AG09309 (cell line): Measurements from ENCODE around the gene RAB3C.

Experiments used
- DNase-seq: peaks from one replicate; pipeline ENCODE4 v3.0.0-alpha.2; 2010; ENCODE audit warnings: low read depth
- H3K4me3 ChIP-seq: 2 replicates; pipeline ENCODE4 v1.5.1; 2011; ENCODE audit warnings: mild to moderate bottlenecking, low read depth, low read length, moderate library complexity; ENCODE audit not compliant: control insufficient read depth
- CTCF ChIP-seq: IDR thresholded peaks from 2 replicates; pipeline ENCODE4 v1.5.1; 2011; ENCODE audit warnings: mild to moderate bottlenecking, low read depth, low read length, inconsistent platforms; ENCODE audit not compliant: insufficient read depth, control insufficient read depth; ENCODE audit errors: missing control alignments

Gene RAB3C

GRCh38 chr5:58763390-58763789 is 180.5 kb downstream of the RAB3C start:
- no peak for TF ChIP-seq CTCF
- no peak overlapping the region for H3K4me3 ChIP-seq
- no peak for DNase-seq

- no peak overlapping the region for H3K4me3 ChIP-seq
- DNase-seq: no peak
- TF ChIP-seq CTCF: no peak
These were observed 181.3 kb downstream of the RAB3C start for GRCh38 chr5:58764199-58764598.

GRCh38 chr5:58765058-58765457 is 182.2 kb downstream of the RAB3C start:
- no peak for DNase-seq
- TF ChIP-seq CTCF: no peak
- H3K4me3 ChIP-seq: no peak overlapping the region

- TF ChIP-seq CTCF: no peak
- no peak overlapping the region for H3K4me3 ChIP-seq
- no peak for DNase-seq
These were observed 184.2 kb downstream of the RAB3C start for GRCh38 chr5:58767104-58767503.

GRCh38 chr5:58770136-58770535 is 187.3 kb downstream of the RAB3C start:
- H3K4me3 ChIP-seq: no peak overlapping the region
- no peak for TF ChIP-seq CTCF
- no peak for DNase-seq

- H3K4me3 ChIP-seq: no peak overlapping the region
- DNase-seq: no peak
- no peak for TF ChIP-seq CTCF
These were observed 188.9 kb downstream of the RAB3C start for GRCh38 chr5:58771796-58772195.
